GM19438 (cell line): ENCODE measurements around the gene NT5DC3.
"Not testable (repeated sequence)": the region's sequence is repeated elsewhere in the genome, so short reads cannot be mapped to it uniquely, and the experiment has no call there.

Experiments used
- ATAC-seq: cut with Tn5 transposase; IDR thresholded peaks from one replicate; pipeline ENCODE4 v1.9.1; 2021; ENCODE audit warnings: low read depth; ENCODE audit not compliant: unreplicated experiment

Gene NT5DC3

DNA sequence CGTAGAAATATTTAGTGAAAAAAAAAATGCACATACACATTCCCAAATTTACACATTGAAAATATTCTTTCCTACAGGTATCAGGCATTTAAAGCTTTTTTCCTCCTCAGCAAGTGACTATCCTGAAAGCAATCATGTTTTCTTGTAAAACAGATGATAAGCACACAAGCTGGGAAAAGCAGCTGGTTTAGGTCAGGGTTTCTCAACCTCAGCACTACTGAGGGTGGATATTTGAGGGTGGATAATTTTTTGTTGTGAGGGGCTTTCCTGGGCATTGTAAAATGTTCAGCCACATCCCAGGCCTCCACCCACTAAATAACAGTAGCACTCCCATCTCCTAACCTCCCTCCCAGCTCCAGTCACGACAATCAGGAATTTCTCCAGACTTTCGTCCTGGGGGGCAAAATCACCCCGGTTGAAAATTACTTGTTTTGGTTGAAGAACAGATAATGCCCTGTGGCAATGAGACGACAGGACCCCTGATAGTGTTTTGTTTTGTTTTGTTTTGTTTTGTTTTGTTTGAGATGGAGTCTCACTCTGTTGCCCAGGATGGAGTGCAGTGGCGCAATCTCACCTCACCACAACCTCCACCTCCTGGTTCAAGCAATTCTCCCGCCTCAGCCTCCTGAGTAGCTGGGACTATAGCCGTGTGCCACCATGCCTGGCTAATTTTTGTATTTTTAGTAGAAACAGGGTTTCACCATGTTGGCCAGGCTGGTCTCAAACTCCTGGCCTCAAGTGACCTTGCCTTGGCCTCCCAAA lies 15.0 kb upstream of the NT5DC3 start:
- no peak for ATAC-seq

DNA sequence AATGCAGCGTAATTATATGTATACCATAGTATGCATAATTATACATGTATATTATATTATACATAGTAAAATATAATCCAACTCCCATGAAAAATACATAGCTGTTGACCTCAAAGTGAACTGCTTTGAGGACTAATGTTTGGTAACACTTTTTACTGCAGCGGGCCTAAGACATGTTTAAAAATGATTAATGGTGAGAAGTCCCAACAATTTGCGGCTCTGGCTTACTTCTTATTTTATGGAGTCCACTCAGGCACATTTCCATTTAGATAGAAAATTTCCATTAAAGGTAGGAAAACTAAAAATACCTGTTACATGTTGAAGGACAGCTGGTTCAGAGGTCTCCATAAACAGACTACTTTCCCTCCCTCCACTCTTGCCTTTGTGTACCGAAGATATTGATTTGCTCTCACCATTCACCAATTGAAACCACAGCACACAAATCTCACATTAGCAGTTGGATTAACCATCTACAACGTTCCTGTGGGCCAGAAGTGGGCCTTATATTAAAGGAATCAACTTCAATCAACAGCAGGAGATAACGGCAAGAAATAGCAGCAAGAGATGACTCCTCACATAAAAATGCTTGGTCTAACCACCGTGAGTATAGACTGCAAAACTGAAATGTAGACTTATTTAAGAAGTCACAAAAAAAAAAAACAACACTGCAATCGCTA lies 14.1 kb upstream of the NT5DC3 start:
- ATAC-seq: no peak

DNA sequence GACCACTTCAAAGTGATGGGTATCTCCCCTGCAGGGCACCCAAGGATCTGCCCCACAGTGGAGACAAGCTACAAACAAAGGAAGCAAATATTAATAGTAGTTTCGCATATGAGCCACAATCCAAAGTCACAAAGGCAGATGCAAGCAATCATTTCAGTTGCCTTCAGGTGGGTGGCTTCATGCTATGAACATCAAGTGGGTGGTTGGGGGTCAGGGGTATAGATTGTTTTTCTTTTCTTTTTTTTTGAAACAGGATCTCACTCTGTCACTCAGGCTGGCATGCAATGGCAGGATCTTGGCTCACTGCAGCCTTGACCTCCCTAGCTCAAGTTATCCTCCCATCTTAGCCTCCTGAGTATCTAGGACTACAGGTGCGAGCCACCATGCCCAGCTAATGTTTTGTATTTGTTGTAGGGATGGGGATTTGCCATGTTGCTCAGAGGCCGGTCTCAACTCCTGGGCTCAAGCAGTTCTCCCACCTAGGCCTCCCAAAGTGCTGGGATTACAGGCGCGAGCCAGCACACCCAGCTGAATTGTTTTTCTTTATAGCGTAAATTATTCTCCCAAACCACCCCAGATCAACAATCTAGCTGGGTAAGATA lies 13.4 kb upstream of the NT5DC3 start:
- no peak for ATAC-seq

DNA sequence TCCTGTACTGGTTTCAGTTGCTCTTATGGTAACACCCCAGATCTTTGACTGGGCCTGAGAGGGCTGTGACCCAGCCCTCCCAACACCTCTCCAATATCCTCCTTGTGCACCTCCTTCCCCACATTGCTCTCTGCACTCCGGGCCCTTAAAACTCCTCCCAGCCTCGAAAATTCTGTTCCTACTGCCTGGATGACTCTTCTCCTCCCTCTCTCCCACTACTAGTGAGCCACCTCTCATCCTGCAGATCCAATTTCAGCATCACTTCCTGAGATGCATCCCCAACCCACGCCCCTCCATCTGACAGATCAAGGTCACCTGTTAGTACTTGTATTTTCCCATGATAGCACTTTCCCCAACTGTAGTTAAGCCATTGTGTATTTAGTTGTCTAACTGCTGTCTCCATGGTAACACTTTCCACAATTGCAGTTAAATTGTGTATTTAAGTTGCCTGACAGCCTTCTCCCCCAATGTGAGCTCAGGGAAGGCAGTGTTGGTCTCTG lies 11.5 kb upstream of the NT5DC3 start:
- no peak for ATAC-seq

DNA sequence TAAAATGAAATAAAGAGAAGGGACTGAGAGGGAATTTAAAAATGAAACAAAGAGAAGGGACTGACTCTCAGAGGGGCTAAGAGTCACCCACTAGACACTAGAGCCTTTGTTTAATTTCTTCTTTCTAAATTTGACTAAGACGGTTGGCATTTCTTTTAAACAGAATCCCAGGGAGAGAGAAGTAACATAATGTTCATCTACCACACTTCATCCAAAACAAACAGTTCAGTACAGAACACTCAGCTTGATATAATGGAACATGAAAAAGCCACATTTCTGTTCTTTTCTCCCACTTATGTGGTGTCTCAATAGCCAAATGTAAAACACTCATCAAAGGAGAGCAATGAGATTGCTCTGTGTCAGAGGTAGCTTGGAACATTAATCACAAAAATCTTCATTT lies 10.1 kb upstream of the NT5DC3 start:
- no peak for ATAC-seq

DNA sequence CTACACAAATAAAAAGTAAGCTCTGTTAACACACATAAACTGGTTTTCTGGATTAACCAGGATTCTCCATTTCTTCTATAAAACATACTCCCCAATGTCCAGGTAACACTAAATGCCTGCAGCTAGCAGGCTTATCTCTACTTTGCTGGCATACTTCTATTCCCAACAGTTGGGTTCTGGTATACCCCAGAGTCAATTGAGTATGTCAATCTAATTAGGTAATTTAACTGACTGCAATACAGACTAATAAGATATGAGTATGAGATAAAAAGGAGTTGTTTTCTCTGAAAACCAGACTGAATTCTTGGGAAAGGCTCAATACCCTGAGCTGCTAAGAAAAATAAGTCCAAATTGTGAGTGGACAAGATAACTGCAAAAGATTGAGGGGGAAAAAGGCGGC lies 9.4 kb upstream of the NT5DC3 start:
- ATAC-seq: no peak

DNA sequence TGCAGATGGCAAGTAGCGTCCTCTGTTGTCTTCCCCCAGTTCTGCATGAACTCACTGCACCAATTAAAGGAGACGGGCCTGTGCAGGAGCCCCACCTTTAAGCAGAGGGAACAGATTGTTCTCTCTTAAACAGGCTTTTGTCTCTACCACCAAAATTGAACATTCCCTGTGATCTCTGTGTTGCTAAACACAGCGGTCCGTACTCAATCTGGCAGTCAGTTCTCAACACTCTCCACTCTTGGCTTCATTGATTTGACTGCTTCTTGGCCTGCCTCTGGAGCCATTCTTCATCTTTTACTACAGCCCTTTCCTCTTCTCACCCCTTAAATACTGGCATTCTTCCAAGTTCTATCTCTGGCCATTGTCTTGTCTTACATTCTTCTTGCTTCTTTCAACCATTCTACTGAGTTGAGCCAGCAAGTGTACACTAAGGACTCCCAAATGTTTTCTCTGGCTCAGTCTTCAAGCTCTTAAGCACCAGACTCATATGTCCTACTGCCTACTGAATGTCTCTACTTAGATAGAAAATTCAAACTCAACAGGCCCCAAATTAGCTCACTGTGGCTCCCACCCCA lies 8.0 kb upstream of the NT5DC3 start:
- ATAC-seq: no peak

DNA sequence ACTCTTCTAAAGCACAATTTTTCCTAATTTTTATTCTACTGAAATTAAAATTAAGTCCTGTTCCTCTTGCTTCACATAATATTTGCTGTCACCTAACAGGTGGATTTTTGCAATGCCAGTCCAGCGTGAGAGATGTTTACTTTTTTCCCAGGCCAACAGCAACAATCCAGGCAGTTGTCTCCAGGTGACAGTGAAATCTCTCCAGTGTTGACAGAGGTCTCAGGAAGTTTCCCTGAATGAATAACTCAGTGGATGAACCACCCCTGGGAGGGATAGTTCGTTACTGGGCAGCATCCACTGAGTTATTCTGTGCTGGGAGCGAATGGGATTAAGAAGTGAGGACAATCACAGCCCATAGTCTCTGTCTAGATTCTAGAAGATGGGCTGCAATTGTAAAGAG lies 7.1 kb upstream of the NT5DC3 start:
- no peak for ATAC-seq

DNA sequence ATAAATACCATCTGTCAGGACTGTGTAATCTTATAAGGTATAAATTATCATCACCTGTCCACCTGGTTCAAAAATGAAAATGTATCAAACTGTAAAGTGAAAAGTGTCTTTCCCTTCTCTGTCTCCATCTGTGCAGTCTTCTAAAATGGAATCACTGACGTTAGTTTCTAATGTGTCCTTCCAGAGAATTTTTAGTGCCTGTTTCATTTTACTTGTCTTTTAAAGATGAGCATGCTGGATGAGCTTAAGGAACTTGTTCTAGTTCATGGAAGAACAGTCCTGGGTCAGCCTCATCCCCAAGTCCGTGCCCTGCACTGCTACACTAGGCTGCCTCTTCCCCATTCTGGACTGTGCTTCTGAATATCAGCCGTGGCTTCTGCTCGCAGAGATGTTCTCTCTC lies 5.4 kb upstream of the NT5DC3 start:
- ATAC-seq: no peak

DNA sequence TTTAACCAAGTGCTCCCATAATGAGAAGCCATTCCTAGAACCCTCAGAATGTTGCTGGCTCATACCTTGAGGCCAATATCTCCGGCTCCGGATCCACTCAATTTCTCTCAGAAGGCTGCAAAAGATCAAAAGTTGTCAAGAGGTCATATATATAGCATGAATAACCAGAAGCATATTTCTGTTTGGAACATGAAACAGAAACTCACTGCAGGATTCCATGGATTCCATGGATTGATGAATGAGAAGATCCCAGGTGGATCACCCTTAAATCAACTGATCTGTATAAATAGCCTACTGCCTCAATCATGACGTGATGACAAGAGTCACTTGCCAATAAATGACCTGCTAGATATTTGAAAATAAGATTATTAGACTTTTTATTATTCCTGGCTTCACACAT lies 3.3 kb upstream of the NT5DC3 start:
- ATAC-seq: no peak

DNA sequence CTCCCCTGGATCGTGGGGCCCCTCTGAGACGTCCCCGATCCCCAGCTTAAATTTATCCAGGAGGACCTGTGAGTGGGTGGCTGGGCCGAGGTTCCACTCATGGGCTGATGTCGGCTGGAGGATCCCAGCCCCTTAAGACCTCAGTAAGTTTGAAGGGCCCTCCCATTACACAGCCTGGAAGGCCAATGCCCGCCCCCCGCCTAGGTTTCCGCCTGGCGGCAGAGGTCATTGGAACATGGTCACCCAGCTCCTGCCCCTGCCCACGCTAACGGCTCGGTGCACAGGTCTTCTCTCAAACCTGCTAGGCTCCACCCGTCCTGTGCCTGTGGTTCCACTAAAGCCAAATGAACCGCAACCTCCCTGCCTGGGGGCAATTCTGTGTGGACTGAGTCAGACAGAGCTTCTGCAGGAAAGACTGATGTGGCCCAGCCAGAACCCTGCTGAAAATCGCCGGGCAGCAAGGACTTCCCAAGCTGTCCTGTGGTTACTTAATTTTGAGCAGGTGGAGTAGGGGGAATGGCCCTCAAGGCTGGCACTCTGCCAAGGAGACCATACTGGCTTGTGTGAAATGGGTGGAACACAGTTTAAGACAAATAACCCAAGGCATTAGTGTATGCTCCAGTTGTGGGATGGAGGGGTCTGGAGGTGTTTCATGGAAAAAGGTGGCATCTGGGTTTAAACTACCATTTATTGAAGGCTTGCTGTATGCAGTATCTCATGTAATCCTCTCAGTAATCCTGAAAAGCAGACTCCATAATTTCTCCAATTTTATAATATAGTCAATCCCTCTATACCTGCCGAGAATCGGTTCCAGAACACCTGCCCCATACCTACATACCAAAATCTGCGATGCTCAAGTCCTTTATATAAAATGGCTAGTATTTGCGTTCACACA lies 903 bp upstream of the NT5DC3 start:
- peak; percentile 11 for ATAC-seq

DNA sequence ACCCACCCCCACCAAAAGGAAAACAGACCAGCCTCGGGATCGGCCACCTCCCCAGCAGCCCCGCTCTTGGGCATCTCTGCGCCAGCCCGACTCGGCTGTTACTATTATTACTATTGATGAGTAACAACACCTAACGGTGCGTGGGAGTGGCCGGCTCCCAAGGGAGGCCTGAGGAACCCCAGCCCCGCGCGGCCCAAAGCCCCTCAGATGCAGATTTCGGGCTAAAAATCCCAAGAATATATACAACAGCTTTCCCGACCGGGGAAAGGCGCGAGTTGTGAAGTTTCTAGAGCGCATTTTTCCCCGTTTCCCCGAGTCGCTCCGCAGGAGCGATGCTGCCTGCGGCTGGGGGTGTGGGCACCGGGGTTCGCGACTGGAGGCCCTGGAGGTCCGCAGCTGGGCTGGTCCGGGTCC lies 565 bp downstream of the NT5DC3 start:
- ATAC-seq: peak; percentile 21

DNA sequence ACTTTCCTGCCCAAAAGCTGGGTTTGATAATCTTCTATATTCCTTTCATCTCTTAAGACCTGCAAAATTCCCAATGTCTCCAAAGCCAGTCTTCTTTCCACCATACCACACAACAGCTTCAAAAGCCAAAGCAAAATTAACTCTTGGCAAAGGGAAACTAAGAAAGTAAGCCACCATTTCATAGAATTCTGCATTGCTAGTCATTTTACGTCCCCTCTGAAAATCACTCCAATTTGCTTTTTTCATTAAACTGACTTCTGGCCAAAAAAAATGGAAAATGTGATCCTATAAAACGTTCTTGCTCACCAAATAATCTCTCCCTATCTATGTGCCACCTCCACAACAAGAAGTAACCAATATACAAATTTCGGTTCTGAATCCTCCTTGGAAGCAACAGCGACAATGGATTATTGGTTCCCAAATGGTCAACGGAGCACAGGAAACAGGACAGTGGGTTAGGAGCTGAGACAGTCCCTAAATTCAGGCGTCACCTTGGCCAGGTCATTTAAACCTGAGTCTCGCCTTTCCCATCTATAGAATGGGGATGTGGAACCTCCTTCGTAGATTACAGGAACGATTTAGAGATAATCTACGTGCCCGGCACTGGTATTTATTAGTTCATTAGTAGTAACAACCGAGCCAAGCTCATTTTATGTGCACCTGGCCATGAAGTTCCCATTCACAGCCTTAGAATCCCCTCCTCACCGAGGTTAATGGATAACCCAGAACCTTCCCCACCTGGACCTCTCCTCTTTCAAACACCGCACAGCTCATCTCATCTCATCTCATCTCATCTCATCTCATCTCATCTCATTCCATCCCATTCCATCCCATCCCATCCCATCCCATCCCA lies 1.2 kb downstream of the NT5DC3 start:
- no peak for ATAC-seq

DNA sequence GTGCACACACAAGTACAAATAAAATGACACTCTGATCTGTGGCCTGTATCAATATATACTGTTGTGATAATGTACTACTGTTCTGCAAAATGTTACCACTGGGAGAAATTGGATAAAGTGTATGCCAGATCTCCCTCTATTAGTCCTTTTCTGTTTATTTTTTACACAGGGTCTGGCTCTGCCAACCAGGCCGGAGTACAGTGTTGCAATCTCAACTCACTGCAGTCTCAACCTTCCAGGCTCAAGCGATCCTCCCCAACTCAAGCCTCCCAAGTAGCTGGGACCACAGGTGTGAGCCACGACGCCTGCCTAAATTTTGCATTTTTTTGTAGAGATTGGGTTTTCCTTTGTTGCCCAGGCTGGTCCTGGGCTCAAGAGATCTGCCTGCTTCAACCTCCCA lies 1.9 kb downstream of the NT5DC3 start:
- no peak for ATAC-seq

DNA sequence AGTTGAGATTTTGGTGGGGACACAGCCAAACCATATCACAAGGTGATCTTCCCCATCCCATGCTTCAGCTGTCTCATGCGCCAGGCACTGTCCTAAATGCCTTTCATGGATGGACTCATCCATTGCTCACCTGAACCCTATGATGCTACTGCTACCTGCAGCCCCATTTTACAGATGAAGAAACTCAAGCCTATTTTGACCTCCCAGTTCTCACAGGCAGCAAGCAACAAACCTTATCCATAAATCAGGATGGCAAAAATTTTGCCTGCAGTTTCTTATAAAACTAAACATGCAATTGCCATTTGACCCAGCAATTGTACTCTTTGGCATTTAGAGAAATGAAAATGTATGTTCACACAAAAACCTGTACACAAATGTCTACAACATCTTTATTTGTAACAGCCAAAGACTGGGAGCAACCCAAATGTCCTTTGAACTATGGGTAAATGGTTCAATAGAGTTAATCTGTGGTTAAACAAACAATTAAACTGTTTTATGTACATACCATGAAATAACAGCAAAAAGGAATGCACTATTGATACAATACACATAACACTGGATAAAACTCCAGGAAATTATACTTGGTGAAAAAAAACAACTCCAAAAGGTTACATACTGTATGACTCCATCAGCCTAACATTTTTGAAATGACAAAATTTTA lies 2.6 kb downstream of the NT5DC3 start:
- no peak for ATAC-seq

DNA sequence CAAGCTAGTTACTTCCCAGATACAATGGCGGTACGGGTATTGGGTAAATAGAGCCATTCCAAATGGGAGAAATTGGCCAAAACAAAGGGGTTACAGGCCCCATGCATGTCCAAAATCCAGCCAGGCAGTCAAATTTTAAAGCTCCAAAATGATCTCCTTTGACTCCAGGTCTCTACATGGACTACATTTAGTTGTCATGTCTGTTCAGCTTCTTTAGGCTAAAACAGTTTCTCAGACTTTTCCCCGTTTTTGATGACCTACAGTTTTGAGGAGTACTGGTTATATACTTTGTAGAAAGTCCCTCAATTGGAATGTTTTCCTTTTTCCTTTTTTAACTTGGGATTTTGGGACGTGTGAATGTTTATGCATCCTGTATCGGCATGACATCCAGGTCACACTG lies 4.7 kb downstream of the NT5DC3 start:
- no peak for ATAC-seq

DNA sequence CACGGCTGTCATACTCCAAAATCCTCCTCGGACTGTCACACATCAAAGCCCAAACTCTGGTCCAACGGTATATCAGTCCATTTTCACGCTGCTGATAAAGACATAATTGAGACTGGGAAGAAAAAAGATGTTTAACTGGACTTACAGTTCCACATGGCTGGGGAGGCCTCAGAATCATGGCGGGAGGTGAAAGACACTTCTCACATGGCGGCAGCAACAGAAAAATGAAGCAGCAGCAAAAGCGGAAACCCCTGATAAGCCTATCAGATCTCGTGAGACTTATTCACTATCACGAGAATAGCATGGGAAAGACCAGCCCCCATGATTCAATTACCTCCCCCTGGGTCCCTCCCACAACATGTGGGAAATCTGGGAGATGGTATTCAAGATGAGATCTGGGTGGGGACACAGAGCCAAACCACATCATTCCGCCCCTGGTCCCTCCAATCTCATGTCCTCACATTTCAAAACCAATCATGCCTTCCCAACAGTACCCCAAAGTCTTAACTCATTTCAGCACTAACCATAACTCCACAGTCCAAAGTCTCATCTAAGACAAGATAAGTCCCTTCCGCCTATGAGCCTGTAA lies 5.2 kb downstream of the NT5DC3 start:
- ATAC-seq: not testable (repeated sequence)

DNA sequence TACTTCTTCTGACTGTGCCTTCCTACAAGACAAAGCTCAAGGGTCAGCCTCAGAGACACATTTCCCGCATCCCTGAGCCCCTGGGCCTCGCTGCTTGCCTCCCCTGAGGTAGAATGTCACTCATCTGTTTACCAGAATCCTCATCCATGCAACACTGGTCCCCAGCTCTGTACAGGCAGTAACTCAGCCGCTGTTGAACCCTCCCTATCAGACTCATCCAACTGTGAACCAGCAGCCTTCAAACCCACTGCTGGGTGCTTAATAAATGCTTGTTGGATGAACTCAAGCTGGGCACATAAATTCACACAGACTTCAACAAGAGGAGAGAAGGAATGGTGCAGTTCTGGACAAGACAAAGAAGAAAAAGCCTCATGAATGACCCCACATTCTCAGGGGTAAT lies 6.1 kb downstream of the NT5DC3 start:
- no peak for ATAC-seq

DNA sequence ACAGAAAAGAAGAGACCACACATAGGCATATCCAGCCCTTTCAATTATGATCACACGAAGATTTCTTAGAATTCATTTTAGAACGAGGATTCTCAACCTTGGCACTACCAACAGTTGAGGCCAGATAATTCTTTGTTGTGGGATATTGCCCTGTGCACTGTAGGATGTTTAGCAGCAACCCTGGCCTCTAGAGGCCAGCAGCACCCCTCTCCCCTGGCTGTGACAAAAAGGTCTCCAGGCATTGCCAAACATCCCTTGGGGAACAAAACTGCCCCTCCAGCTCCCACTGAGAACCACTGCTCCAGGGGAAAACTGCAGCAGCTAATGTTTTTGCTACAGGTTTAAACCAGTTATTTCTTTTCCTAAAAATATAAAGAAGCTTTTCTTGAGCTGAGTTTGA lies 7.1 kb downstream of the NT5DC3 start:
- no peak for ATAC-seq
